A549 (cell line): Measurements from ENCODE around the gene USP15.

Source experiments
- MAZ ChIP-seq: fragments of 150-350 bp; IDR thresholded peaks from 2 replicates; pipeline ENCODE4 v1.6.1; 2014; ENCODE audit warnings: antibody characterized with exemption, low read depth, low read length, borderline replicate concordance
- RAD21 ChIP-seq, 2 experiments: fragments of >200 bp in 1 of 2; sonication (Bioruptor Twin) in 1 of 2; formaldehyde crosslinking in 1 of 2; IDR thresholded peaks in 1 of 2; conservative IDR thresholded peaks in 1 of 2; 2 replicates in 1 of 2; 3 replicates in 1 of 2; pipeline ENCODE4 v1.6.1; 2012 to 2018; ENCODE audit warnings: inconsistent platforms in 1 of 2
- RNF2 ChIP-seq: fragments of 200-600 bp; sonication (generic); IDR thresholded peaks from 2 replicates; pipeline ENCODE4 v1.6.1; 2016; ENCODE audit warnings: low read depth, mild to moderate bottlenecking, antibody characterized with exemption, moderate library complexity, borderline replicate concordance
- TF ChIP-seq, protein P1 (sequence below): fragments of 200-600 bp; sonication (generic); IDR thresholded peaks from 2 replicates; pipeline ENCODE4 v1.6.1; 2016; ENCODE audit warnings: antibody characterized with exemption, mild to moderate bottlenecking, moderate library complexity
- TF ChIP-seq, protein P2 (sequence below): fragments of >200 bp; sonication (Bioruptor Twin); formaldehyde crosslinking; IDR thresholded peaks from 3 replicates; pipeline ENCODE4 v1.5.1; 2016

DNA sequence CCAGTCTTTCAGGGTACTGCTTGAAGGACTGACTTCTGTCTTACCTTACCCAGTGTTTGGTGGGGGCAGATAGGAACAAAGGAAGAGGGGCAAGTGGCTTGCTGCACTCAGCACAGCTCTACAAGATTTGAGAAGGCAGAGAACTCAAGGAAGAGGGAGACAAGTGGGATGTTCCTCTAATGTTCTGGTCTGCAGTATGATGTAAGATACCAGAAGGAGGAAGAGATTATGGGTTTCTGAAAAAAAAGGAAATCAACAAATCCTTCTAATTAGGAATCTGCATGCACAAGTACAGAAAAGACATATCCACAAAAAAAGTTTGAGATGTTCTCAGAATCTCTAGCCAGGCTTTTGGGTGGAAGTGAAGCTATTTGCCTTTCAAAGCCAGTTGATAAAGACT is 37.1 kb downstream of the USP15 start:
- TF ChIP-seq RAD21 (conservative IDR thresholded peaks at IDR 0.05 in 1 of 2, IDR thresholded peaks at IDR 0.05 in 1 of 2) (no peak), MAZ (no peak), RNF2 (no peak)
- TF ChIP-seq, protein P1, sequence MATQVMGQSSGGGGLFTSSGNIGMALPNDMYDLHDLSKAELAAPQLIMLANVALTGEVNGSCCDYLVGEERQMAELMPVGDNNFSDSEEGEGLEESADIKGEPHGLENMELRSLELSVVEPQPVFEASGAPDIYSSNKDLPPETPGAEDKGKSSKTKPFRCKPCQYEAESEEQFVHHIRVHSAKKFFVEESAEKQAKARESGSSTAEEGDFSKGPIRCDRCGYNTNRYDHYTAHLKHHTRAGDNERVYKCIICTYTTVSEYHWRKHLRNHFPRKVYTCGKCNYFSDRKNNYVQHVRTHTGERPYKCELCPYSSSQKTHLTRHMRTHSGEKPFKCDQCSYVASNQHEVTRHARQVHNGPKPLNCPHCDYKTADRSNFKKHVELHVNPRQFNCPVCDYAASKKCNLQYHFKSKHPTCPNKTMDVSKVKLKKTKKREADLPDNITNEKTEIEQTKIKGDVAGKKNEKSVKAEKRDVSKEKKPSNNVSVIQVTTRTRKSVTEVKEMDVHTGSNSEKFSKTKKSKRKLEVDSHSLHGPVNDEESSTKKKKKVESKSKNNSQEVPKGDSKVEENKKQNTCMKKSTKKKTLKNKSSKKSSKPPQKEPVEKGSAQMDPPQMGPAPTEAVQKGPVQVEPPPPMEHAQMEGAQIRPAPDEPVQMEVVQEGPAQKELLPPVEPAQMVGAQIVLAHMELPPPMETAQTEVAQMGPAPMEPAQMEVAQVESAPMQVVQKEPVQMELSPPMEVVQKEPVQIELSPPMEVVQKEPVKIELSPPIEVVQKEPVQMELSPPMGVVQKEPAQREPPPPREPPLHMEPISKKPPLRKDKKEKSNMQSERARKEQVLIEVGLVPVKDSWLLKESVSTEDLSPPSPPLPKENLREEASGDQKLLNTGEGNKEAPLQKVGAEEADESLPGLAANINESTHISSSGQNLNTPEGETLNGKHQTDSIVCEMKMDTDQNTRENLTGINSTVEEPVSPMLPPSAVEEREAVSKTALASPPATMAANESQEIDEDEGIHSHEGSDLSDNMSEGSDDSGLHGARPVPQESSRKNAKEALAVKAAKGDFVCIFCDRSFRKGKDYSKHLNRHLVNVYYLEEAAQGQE, result no peak
- TF ChIP-seq, protein P2, sequence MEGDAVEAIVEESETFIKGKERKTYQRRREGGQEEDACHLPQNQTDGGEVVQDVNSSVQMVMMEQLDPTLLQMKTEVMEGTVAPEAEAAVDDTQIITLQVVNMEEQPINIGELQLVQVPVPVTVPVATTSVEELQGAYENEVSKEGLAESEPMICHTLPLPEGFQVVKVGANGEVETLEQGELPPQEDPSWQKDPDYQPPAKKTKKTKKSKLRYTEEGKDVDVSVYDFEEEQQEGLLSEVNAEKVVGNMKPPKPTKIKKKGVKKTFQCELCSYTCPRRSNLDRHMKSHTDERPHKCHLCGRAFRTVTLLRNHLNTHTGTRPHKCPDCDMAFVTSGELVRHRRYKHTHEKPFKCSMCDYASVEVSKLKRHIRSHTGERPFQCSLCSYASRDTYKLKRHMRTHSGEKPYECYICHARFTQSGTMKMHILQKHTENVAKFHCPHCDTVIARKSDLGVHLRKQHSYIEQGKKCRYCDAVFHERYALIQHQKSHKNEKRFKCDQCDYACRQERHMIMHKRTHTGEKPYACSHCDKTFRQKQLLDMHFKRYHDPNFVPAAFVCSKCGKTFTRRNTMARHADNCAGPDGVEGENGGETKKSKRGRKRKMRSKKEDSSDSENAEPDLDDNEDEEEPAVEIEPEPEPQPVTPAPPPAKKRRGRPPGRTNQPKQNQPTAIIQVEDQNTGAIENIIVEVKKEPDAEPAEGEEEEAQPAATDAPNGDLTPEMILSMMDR, result no peak
